ENCODE measurements around the gene XYLT1. TPM values are rescaled to one million over a fixed set of nuclear protein-coding genes. Genes with fewer than 3 reads are reported as not detected.

XYLT1 gene
- total and polyA plus RNA-seq, 2 donors: 2.2 to 3.5 TPM

GRCh38 chr16:17252064-17252463 is 218.7 kb downstream of the XYLT1 start:
- H3K27ac ChIP-seq (ENCODE audit: low read depth in 1 of 2, low read length in 1 of 2): no peak overlapping the region
- no peak overlapping the region for H3K4me3 ChIP-seq (ENCODE audit: low read length in 2 of 2)
- no peaks in the 10 kb centered on the region for H3K27me3 ChIP-seq (ENCODE audit: control insufficient read depth in 2 of 2, insufficient read depth in 1 of 2, low read length in 1 of 2)
- no peak for DNase-seq (ENCODE audit: low read depth in 6 of 9, low spot score in 9 of 9)
- no peaks in the 10 kb centered on the region for H3K9me3 ChIP-seq (ENCODE audit: control insufficient read depth in 2 of 2, insufficient read depth in 1 of 2, low read length in 1 of 2)
- WGBS: 92% methylated on average over 7 of the region's 7 CpGs
- no peaks in the 10 kb centered on the region for H3K36me3 ChIP-seq (ENCODE audit: control insufficient read depth in 2 of 2, insufficient read depth in 2 of 2, low read length in 1 of 2)
- no peaks in the 10 kb centered on the region for H3K4me1 ChIP-seq (ENCODE audit: control insufficient read depth in 2 of 2, insufficient read depth in 2 of 2, low read length in 2 of 2)

- Histone ChIP-seq H3K36me3 (ENCODE audit: control insufficient read depth in 2 of 2, insufficient read depth in 2 of 2, low read length in 1 of 2) (no peaks in the 10 kb centered on the region), H3K4me1 (ENCODE audit: control insufficient read depth in 2 of 2, insufficient read depth in 2 of 2, low read length in 2 of 2) (peaks cover 0 to 2% of the 10 kb centered on the region in 2 donors), H3K4me3 (ENCODE audit: low read length in 2 of 2) (no peak overlapping the region), H3K27me3 (ENCODE audit: control insufficient read depth in 2 of 2, insufficient read depth in 1 of 2, low read length in 1 of 2) (no peaks in the 10 kb centered on the region), H3K9me3 (ENCODE audit: control insufficient read depth in 2 of 2, insufficient read depth in 1 of 2, low read length in 1 of 2) (no peaks in the 10 kb centered on the region), H3K27ac (ENCODE audit: low read depth in 1 of 2, low read length in 1 of 2) (no peak overlapping the region)
- no peak for DNase-seq (ENCODE audit: low read depth in 6 of 9, low spot score in 9 of 9)
- WGBS: 88% methylated on average over 6 of the region's 6 CpGs
These were observed 219.3 kb downstream of the XYLT1 start for GRCh38 chr16:17251496-17251895.

GRCh38 chr16:17246974-17247732 is 223.6 kb downstream of the XYLT1 start:
- peaks cover 0 to 2% of the 10 kb centered on the region in 2 donors for H3K4me1 ChIP-seq (ENCODE audit: control insufficient read depth in 2 of 2, insufficient read depth in 2 of 2, low read length in 2 of 2)
- no peak overlapping the region for H3K4me3 ChIP-seq (ENCODE audit: low read length in 2 of 2)
- no peaks in the 10 kb centered on the region for H3K36me3 ChIP-seq (ENCODE audit: control insufficient read depth in 2 of 2, insufficient read depth in 2 of 2, low read length in 1 of 2)
- no peak overlapping the region for H3K27ac ChIP-seq (ENCODE audit: low read depth in 1 of 2, low read length in 1 of 2)
- WGBS: 98% methylated on average over 10 of the region's 10 CpGs
- H3K27me3 ChIP-seq (ENCODE audit: control insufficient read depth in 2 of 2, insufficient read depth in 1 of 2, low read length in 1 of 2): no peaks in the 10 kb centered on the region
- DNase-seq (ENCODE audit: low read depth in 6 of 9, low spot score in 9 of 9): no peak
- H3K9me3 ChIP-seq (ENCODE audit: control insufficient read depth in 2 of 2, insufficient read depth in 1 of 2, low read length in 1 of 2): no peaks in the 10 kb centered on the region

GRCh38 chr16:17246268-17246885 is 224.4 kb downstream of the XYLT1 start:
- Histone ChIP-seq H3K4me3 (ENCODE audit: low read length in 2 of 2) (no peak overlapping the region), H3K4me1 (ENCODE audit: control insufficient read depth in 2 of 2, insufficient read depth in 2 of 2, low read length in 2 of 2) (peaks cover 0 to 2% of the 10 kb centered on the region in 2 donors), H3K9me3 (ENCODE audit: control insufficient read depth in 2 of 2, insufficient read depth in 1 of 2, low read length in 1 of 2) (no peaks in the 10 kb centered on the region), H3K27ac (ENCODE audit: low read depth in 1 of 2, low read length in 1 of 2) (no peak overlapping the region), H3K27me3 (ENCODE audit: control insufficient read depth in 2 of 2, insufficient read depth in 1 of 2, low read length in 1 of 2) (no peaks in the 10 kb centered on the region), H3K36me3 (ENCODE audit: control insufficient read depth in 2 of 2, insufficient read depth in 2 of 2, low read length in 1 of 2) (no peaks in the 10 kb centered on the region)
- DNase-seq (ENCODE audit: low read depth in 6 of 9, low spot score in 9 of 9): no peak
- WGBS: 78% methylated on average over 8 of the region's 8 CpGs

GRCh38 chr16:17245776-17246175 is 225.0 kb downstream of the XYLT1 start:
- Histone ChIP-seq H3K4me3 (ENCODE audit: low read length in 2 of 2) (no peak overlapping the region), H3K36me3 (ENCODE audit: control insufficient read depth in 2 of 2, insufficient read depth in 2 of 2, low read length in 1 of 2) (no peaks in the 10 kb centered on the region), H3K27me3 (ENCODE audit: control insufficient read depth in 2 of 2, insufficient read depth in 1 of 2, low read length in 1 of 2) (no peaks in the 10 kb centered on the region), H3K27ac (ENCODE audit: low read depth in 1 of 2, low read length in 1 of 2) (no peak overlapping the region), H3K4me1 (ENCODE audit: control insufficient read depth in 2 of 2, insufficient read depth in 2 of 2, low read length in 2 of 2) (peaks cover 0 to 2% of the 10 kb centered on the region in 2 donors), H3K9me3 (ENCODE audit: control insufficient read depth in 2 of 2, insufficient read depth in 1 of 2, low read length in 1 of 2) (no peaks in the 10 kb centered on the region)
- DNase-seq (ENCODE audit: low read depth in 6 of 9, low spot score in 9 of 9): no peak
- WGBS: 92% methylated on average over 6 of the region's 6 CpGs

GRCh38 chr16:17244872-17245551 is 225.7 kb downstream of the XYLT1 start:
- no peak for DNase-seq (ENCODE audit: low read depth in 6 of 9, low spot score in 9 of 9)
- WGBS: 83% methylated on average over 9 of the region's 9 CpGs

GRCh38 chr16:17241264-17241835 is 229.4 kb downstream of the XYLT1 start:
- WGBS: 98% methylated on average over 8 of the region's 8 CpGs
- Histone ChIP-seq H3K27ac (ENCODE audit: low read depth in 1 of 2, low read length in 1 of 2) (no peak overlapping the region), H3K9me3 (ENCODE audit: control insufficient read depth in 2 of 2, insufficient read depth in 1 of 2, low read length in 1 of 2) (no peaks in the 10 kb centered on the region), H3K27me3 (ENCODE audit: control insufficient read depth in 2 of 2, insufficient read depth in 1 of 2, low read length in 1 of 2) (no peaks in the 10 kb centered on the region), H3K4me1 (ENCODE audit: control insufficient read depth in 2 of 2, insufficient read depth in 2 of 2, low read length in 2 of 2) (no peaks in the 10 kb centered on the region), H3K4me3 (ENCODE audit: low read length in 2 of 2) (no peak overlapping the region), H3K36me3 (ENCODE audit: control insufficient read depth in 2 of 2, insufficient read depth in 2 of 2, low read length in 1 of 2) (no peaks in the 10 kb centered on the region)
- DNase-seq (ENCODE audit: low read depth in 6 of 9, low spot score in 9 of 9): no peak

More at GRCh38 chr16:17244872-17245551, 225.7 kb downstream of the XYLT1 start:
- H3K27me3 ChIP-seq (ENCODE audit: control insufficient read depth in 2 of 2, insufficient read depth in 1 of 2, low read length in 1 of 2): no peaks in the 10 kb centered on the region
- no peak overlapping the region for H3K4me3 ChIP-seq (ENCODE audit: low read length in 2 of 2)
- no peaks in the 10 kb centered on the region for H3K9me3 ChIP-seq (ENCODE audit: control insufficient read depth in 2 of 2, insufficient read depth in 1 of 2, low read length in 1 of 2)
- peaks cover 0 to 2% of the 10 kb centered on the region in 2 donors for H3K4me1 ChIP-seq (ENCODE audit: control insufficient read depth in 2 of 2, insufficient read depth in 2 of 2, low read length in 2 of 2)
- no peaks in the 10 kb centered on the region for H3K36me3 ChIP-seq (ENCODE audit: control insufficient read depth in 2 of 2, insufficient read depth in 2 of 2, low read length in 1 of 2)
- no peak overlapping the region for H3K27ac ChIP-seq (ENCODE audit: low read depth in 1 of 2, low read length in 1 of 2)

- Histone ChIP-seq H3K27me3 (ENCODE audit: control insufficient read depth in 2 of 2, insufficient read depth in 1 of 2, low read length in 1 of 2) (no peaks in the 10 kb centered on the region), H3K9me3 (ENCODE audit: control insufficient read depth in 2 of 2, insufficient read depth in 1 of 2, low read length in 1 of 2) (no peaks in the 10 kb centered on the region), H3K27ac (ENCODE audit: low read depth in 1 of 2, low read length in 1 of 2) (no peak overlapping the region), H3K4me1 (ENCODE audit: control insufficient read depth in 2 of 2, insufficient read depth in 2 of 2, low read length in 2 of 2) (no peaks in the 10 kb centered on the region), H3K36me3 (ENCODE audit: control insufficient read depth in 2 of 2, insufficient read depth in 2 of 2, low read length in 1 of 2) (no peaks in the 10 kb centered on the region), H3K4me3 (ENCODE audit: low read length in 2 of 2) (no peak overlapping the region)
- DNase-seq (ENCODE audit: low read depth in 6 of 9, low spot score in 9 of 9): no peak
- 96% methylated on average over 8 of the region's 8 CpGs for WGBS
These were observed 232.3 kb downstream of the XYLT1 start for GRCh38 chr16:17238285-17239028.

Data from thymus (tissue), 11 donors.